GM10266 (cell line): ENCODE data around the gene ZNF219.

Experiments
- DNase-seq: peaks from one replicate; pipeline ENCODE4 v3.0.0; 2012; ENCODE audit errors: extremely low spot score
- CTCF ChIP-seq: IDR thresholded peaks from 2 replicates; pipeline ENCODE4 v1.5.1; 2012; ENCODE audit warnings: mild to moderate bottlenecking, low read depth; ENCODE audit not compliant: control insufficient read depth, insufficient read depth; ENCODE audit errors: missing control alignments

ZNF219 gene

GRCh38 chr14:21090940-21091663, 7.4 kb downstream of the ZNF219 start:
- no peak for DNase-seq

DNA sequence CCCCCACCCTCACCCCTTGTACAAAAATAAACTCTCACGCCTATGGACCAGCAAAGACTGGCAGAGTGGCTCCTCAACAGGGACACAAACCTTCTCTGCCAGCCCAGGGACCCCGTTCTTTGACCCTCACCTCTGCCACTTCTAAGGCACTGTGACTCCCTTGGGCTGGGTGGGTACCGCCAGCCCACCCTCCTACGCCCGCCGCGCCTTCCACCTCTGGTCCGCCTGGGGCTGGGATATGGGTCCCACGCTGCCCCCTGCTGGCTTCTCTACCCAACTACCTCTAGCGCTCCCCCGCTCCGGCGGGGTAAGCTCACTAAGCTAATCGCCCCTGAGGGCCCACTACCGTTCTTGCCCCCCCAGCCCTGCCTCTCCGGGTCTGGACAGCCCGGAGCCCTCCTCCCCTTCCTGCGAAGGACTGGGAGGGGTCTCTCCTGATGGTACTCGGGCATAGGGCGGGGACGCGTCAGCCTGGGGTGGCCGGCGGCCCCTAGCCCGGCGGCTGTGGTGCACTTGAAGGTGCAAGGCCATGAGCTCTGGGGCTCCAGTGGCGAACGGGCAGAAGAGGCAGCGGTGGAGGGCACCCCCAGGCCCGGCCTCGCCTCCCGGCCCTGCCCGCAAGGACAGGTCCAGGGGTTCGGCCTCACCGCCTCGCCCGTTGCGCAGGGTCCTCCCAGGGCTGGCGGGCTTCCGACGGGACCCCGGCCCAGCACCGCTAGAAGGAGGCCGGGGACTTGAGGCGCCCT, 8.1 kb downstream of the ZNF219 start:
- no peak for DNase-seq

More at GRCh38 chr14:21090940-21091663, 7.4 kb downstream of the ZNF219 start:
- no peak for TF ChIP-seq CTCF

DNA sequence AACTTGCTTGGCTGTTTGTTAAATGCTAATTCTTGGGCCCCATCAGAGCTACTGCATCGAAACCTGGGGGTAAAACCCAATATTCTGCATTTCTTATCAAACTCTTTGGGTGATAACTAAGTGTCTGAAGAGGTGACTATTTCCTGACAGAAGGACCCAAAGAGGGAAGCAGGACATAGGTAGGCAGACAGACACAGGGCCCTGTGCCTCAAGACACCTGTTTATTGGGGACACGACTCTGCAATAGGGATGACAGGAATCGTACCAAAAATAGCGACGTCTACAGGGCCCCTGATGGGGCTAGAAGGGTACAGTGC, 8.6 kb downstream of the ZNF219 start:
- TF ChIP-seq CTCF, result no peak
- no peak for DNase-seq

More for the DNA sequence above, 8.1 kb downstream of the ZNF219 start:
- TF ChIP-seq CTCF, result peak; percentile 37

- no peak for TF ChIP-seq CTCF
- DNase-seq, result no peak
Observed at GRCh38 chr14:21089271-21089670, 9.2 kb downstream of the ZNF219 start.

- no peak for TF ChIP-seq CTCF
- no peak for DNase-seq
Observed at GRCh38 chr14:21088687-21089086, 9.8 kb downstream of the ZNF219 start.

DNA sequence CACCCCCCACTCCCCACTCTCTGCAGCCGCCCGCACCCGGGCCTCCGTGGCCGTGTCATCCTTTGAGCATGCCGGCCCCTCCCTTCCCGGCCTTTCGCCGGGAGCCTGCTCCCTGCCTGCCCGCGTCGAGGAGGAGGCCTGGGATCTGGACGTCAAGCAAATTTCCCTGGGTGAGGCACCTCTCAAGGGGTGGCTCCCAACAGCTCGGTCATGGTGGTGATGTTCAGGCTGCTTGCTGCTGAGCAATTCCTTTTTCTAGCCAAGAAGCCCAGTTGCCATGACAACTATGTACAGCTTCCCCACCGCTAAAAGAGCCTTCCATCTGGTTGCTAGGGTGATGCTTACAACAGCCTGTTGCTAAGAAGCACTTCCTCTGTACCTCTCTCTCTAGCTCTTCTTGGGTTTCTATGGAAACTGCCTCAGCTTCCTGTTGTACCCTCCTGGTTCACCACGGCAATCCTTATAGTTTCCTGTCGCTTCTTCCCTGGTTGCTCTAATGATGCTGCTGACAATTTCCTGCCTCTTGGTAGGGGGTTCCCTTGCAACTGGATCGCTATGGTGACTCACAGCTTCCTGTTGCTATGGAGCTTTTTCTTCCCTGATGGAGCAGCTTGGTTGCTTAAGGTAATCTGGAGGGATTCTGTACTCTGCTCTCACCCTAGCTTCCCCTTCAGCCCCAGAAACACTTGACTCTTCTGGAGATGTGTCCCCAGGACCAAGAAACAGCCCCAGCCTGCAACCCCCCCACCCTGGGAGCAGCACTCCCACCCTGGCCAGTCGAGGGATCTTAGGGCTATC, 11.0 kb downstream of the ZNF219 start:
- no peak for DNase-seq

More for the DNA sequence above, 11.0 kb downstream of the ZNF219 start:
- TF ChIP-seq CTCF, result no peak
